Ovary (tissue), 9 donors: ENCODE data around the gene MTUS2. TPM values are rescaled to one million over a fixed set of nuclear protein-coding genes. Genes with fewer than 3 reads are reported as not detected.

Source experiments
- DNase-seq, 5 donors: peaks; one replicate each; pipeline ENCODE4 v3.0.0-alpha.2; 2019 to 2020
- H3K27ac ChIP-seq, 2 donors: fragments of 200-600 bp; one replicate each; pipeline versions ENCODE4 v1.5.1 to v1.8.0; 2019 to 2022
- H3K27me3 ChIP-seq: fragments of 200-600 bp; one replicate; pipeline ENCODE4 v1.8.0; 2022
- H3K36me3 ChIP-seq: fragments of 200-600 bp; sonication (generic); one replicate; pipeline ENCODE4 v1.5.1; 2019
- H3K4me1 ChIP-seq: one replicate; pipeline ENCODE4 v1.8.1; 2013; ENCODE audit warnings: mild to moderate bottlenecking, moderate library complexity; ENCODE audit not compliant: insufficient read depth
- H3K4me3 ChIP-seq: fragments of 200-600 bp; sonication (generic); one replicate; pipeline ENCODE4 v1.5.1; 2017
- H3K9me3 ChIP-seq, 2 donors: fragments of 200-600 bp in 1 of 2; sonication (generic) in 1 of 2; one replicate each; pipeline versions ENCODE4 v1.5.1 to v1.8.1; 2013 to 2019; ENCODE audit warnings: mild to moderate bottlenecking in 1 of 2, moderate library complexity in 1 of 2
- EP300 ChIP-seq: sonication (generic); formaldehyde crosslinking; IDR thresholded peaks from one replicate; pipeline ENCODE4 v1.6.1; 2017; ENCODE audit warnings: antibody characterized with exemption
- POLR2A ChIP-seq: fragments of 450-650 bp; IDR thresholded peaks from one replicate; pipeline ENCODE4 v1.6.1; 2017; ENCODE audit warnings: antibody characterized with exemption, mild to moderate bottlenecking, moderate library complexity
- WGBS, 3 donors: extraction: QIAGEN DNeasy Blood & Tissue Kit in 1 of 3; methylation state at CpG; one replicate each; pipeline versions ENCODE4 v1.1.5 to v1.1.7; 2013 to 2017; 5-methylcytosine and 5-hydroxymethylcytosine counted together
- intact Hi-C, 4 donors: fragments of 100-400 bp; cut with DNase I; formaldehyde crosslinking; loops; one replicate each; pipeline versions ENCODE4 v1.11.0 to v1.15.1; 2022 to 2023
- polyA plus RNA-seq, 2 donors: library from polyadenylated mRNA; stranded (reverse); fragments of 200-250 nt in 1 of 2; fragments of 350-450 nt in 1 of 2; fragmentation: Illumina TruSeq in 1 of 2; extraction: RNeasy Lipid Tissue Mini Kit (QIAGEN cat#74804) in 1 of 2; gene quantifications; one replicate each; pipeline ENCODE4 v1.2.3, GENCODE V29; 2013 to 2014
- total RNA-seq, 7 donors: library from RNA; depleted of rRNA in 2 of 7; stranded (reverse); fragments of >200 nt in 2 of 7; fragmentation: NEBNext Ultra II Directional in 3 of 7; extraction: Animal tissue kit (Norgen Biotek cat#: 25700) in 3 of 7; gene quantifications; one replicate each; pipeline versions ENCODE4 v1.1.0 to v1.2.4, GENCODE V29; 2016 to 2023
- TF ChIP-seq, protein P1 (sequence below), 3 donors: fragments of 450-650 bp in 2 of 3; fragments of 200-600 bp in 1 of 3; IDR thresholded peaks; one replicate each; pipeline versions ENCODE4 v1.5.1 to v1.8.0; 2016 to 2022; ENCODE audit warnings: antibody characterized with exemption in 3 of 3, mild to moderate bottlenecking in 1 of 3
- donor health status: DM: no; HTN: no; CAD: no; lungs with moderate emphysema.
- donor health status: DM: no; HTN: no; CAD: no.
- donor health status: Bipolar disorder and iron deficiency.
- donor health status: DM: yes; HTN: yes; CAD: no.
- donor health status: DM: no; HTN: no; CAD: no.
- donor health status: DM: yes; HTN: yes; CAD: no.

MTUS2 gene
- total and polyA plus RNA-seq, 9 donors, result 1.5 to 8.7 (median 5.4) TPM

DNA sequence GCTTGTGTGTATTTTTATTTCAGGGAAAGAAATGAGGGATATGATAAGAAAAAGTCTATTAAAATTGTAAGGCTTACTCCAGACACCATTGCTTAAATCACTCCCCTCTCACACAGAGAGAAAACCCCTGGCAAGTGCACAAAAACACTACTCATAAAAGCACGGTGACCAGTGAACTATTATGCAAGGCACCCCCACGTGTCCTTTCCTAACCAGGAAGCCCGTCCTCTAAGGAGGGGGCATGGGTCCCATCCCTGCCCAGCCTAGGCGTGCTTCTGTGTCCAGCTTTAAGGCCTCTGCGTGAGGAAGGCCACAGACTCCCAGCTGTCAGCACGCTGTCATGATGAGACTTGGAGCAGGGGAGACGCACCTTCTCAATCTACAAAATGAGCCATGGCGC, 691.8 kb downstream of the MTUS2 start:
- WGBS, 3 donors, result 51 to 54% (median 52%) methylated on average over 8 of the region's 8 CpGs
- peak overlapping the region in 1 of 2 donors; percentile 42 for H3K27ac ChIP-seq
- no peaks in the 10 kb centered on the region for H3K27me3 ChIP-seq
- TF ChIP-seq POLR2A (no peak), EP300 (no peak)
- TF ChIP-seq, protein P1, sequence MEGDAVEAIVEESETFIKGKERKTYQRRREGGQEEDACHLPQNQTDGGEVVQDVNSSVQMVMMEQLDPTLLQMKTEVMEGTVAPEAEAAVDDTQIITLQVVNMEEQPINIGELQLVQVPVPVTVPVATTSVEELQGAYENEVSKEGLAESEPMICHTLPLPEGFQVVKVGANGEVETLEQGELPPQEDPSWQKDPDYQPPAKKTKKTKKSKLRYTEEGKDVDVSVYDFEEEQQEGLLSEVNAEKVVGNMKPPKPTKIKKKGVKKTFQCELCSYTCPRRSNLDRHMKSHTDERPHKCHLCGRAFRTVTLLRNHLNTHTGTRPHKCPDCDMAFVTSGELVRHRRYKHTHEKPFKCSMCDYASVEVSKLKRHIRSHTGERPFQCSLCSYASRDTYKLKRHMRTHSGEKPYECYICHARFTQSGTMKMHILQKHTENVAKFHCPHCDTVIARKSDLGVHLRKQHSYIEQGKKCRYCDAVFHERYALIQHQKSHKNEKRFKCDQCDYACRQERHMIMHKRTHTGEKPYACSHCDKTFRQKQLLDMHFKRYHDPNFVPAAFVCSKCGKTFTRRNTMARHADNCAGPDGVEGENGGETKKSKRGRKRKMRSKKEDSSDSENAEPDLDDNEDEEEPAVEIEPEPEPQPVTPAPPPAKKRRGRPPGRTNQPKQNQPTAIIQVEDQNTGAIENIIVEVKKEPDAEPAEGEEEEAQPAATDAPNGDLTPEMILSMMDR (IDR thresholded peaks at IDR 0.05), result no peak
- no peaks in the 10 kb centered on the region for H3K36me3 ChIP-seq
- H3K9me3 ChIP-seq, result no peaks in the 10 kb centered on the region
- DNase-seq, result peak in 4 of 5 donors; percentile 40 to 72 (median 59)
- no peak overlapping the region for H3K4me3 ChIP-seq
- H3K4me1 ChIP-seq, result peaks cover 6% of the 10 kb centered on the region
- intact Hi-C loops, result loop anchor here in 2 of 4 donors (5.0 kb wide), 2 partner anchors 600 to 605 kb away; no protein-coding TSS in a partner anchor

DNA sequence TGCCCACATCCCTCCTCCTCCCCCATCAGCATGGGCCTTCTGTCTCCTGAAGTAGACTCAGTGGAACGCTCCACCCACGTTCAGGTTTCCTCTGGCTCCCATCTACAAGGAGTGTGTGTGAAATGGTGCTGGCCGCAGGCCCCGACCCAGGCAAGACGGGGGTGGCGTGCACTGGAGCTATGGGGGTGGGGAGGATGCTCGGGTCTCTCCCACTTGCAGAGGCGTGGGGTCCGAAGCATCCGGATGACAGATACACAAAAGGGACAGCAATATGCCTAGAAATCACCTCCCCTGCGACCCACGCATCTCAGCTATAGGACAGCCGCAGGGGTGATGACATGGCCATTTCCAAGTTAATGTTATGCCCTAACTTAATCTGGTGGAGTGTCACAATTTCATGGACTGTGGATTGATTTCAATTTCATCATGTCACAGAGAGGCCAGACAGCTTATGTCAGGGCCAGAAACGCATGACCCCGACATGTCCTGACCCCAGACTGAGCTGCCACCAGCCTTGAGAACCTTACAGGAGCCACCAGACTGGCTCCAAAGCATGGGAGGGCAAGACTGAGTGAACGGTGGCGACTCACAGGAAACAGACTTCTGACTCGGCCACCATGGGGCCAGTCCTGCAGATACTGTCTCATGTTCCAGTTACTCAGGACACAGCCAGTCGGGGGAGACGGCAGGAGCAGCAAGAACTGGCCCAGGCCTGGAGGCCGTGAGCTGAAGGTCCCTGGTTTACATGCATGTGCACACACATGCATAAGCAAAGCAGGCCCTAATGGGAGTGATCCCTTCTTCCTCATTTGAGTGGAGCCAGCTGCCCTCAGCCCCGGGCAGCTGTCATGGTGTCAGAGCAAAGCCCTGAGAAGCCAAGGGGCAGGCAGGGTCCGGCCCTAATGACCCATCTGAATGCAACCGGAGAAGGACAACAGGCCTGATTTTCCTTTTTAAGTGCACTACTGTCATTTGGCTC, 693.2 kb downstream of the MTUS2 start:
- intact Hi-C loops, result loop anchor here in 2 of 4 donors (5.0 kb wide), 2 partner anchors 599 to 604 kb away; no protein-coding TSS in a partner anchor
- Histone ChIP-seq H3K27ac (no peak overlapping the region), H3K4me3 (no peak overlapping the region), H3K9me3 (no peaks in the 10 kb centered on the region), H3K36me3 (no peaks in the 10 kb centered on the region), H3K27me3 (no peaks in the 10 kb centered on the region), H3K4me1 (peaks cover 2% of the 10 kb centered on the region)
- DNase-seq, result no peak
- 93 to 95% (median 94%) methylated on average over 24 of the region's 24 CpGs for WGBS, 3 donors
- no peak for TF ChIP-seq EP300
- no peak for TF ChIP-seq POLR2A
- TF ChIP-seq, protein P1 (IDR thresholded peaks at IDR 0.05), result no peak

DNA sequence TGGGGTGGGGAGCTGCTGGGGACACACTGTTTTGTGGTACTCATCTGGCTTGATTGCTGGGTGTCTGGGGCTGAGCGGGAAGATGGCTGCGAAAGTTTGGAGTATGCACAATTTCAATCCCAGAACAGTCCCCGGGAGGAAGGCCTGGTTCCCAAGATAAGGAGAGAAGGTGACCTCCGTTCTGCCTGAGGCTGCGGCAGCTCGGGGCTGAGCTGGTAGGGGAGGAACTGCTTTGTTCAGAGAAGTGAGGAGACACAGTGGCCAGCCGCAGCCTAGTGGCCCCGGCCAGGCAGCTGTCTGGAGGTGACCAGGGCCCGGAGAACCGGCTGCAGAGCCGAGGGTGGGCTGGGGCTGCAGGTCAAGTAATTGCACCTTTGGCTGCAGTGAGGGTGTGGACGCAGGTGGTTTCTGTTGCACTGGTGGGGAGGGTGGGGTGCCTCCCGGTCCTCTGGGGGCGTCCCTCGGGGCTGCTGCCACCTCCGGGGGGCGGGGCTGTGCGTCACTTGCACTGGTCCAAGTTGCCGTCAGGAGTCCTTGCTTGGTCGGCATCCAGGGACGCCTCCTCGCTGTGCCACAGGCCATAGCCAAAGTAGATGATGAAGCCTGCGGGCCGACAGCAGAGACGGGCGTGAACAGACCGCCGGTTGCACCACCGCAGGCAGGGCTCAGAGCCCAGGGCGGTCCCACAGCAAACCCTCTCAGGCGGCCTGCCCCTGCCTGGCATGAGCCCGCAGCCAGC, 694.0 kb downstream of the MTUS2 start:
- Histone ChIP-seq H3K36me3 (no peaks in the 10 kb centered on the region), H3K9me3 (no peaks in the 10 kb centered on the region), H3K4me1 (peaks cover 2% of the 10 kb centered on the region), H3K4me3 (no peak overlapping the region), H3K27me3 (no peaks in the 10 kb centered on the region), H3K27ac (no peak overlapping the region)
- TF ChIP-seq EP300, result no peak
- TF ChIP-seq, protein P1 (IDR thresholded peaks at IDR 0.05), result no peak
- TF ChIP-seq POLR2A, result no peak
- WGBS, 3 donors, result 93 to 96% (median 94%) methylated on average over 32 of the region's 32 CpGs
- intact Hi-C loops, result loop anchor here in 2 of 4 donors (5.0 kb wide), 2 partner anchors 598 to 603 kb away; no protein-coding TSS in a partner anchor
- DNase-seq, result no peak

DNA sequence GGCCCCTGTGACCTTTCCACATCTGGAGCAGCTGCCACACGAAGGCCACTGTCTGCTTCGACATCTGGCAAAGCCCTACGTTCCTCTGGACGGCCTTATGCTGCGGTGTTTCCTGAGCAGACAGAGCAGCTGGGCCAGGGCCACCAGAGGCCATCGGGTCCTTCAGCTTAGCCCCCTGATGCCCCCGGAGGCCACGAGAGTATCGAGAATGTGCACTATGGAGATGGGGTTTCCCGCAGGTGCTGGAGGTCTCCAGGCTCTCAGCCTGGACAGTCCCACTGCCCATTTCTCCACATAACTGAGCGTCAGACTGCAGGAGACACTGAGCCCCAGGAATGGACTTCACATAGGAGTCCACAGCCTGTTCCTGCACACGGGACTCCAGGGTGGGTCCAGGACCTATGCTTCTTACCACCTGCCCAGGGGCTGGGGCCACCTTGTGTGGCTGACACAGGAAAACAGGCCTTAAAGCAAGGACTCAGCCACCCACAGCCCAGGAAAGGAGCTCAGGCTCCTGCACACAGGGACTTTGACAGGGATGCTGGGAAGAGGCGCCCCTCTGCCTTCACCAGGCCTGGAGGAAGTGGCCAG, 694.7 kb downstream of the MTUS2 start:
- Histone ChIP-seq H3K36me3 (no peaks in the 10 kb centered on the region), H3K4me3 (no peak overlapping the region), H3K27ac (no peak overlapping the region), H3K4me1 (peaks cover 2% of the 10 kb centered on the region), H3K9me3 (no peaks in the 10 kb centered on the region), H3K27me3 (no peaks in the 10 kb centered on the region)
- DNase-seq, result no peak
- intact Hi-C loops, result loop anchor here in 2 of 4 donors (5.0 kb wide), 2 partner anchors 597 to 602 kb away; no protein-coding TSS in a partner anchor
- WGBS, 3 donors, result 78 to 83% (median 81%) methylated on average over 13 of the region's 13 CpGs
- TF ChIP-seq POLR2A, result no peak
